ENCODE results near the gene APOH. TPM values are rescaled to one million over a fixed set of nuclear protein-coding genes. Genes with fewer than 3 reads are reported as not detected.

Gene APOH
- polyA plus RNA-seq, 1 donor (not counting 4 experiments of a cell fraction or from before 2014, with no cell fraction given), result not detected

DNA sequence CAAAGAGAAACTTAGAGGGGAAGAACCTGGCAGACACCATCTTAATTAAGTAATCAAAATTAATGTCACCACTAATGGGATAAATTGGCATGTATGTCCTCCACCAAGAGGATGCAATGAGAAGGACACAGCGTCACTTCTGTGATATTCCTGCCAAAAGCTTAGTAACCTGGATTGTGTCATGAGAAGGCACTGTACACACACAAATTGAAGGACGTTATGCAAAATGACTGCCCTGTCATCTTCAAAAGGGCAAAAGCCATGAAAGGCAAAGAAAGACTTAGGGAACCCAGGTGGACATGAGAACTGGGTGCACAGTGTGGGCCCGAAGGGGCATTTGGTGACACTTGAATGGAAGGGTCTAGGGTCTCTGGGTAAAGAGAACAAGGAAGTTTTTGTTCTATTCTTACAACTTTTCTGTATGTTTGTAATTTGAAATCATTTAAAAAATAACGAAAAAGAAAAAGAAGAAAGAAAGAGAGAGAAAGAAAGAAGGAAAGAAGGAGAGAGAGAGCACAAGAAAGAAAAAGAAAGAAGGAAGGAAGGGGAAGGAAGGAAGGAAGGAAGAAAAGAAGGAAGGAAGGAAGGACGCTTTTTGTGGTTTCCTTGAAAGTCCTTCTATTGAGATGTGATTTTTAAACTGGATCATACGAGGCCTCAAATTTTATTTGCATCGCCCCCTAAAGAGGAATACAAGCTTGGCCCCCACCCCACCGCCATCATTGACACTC lies 4.0 kb upstream of the APOH start:
- H3K27ac ChIP-seq (ENCODE audit: control insufficient read depth, insufficient read depth, low read length), result no peak overlapping the region
- H3K27me3 ChIP-seq (ENCODE audit: control insufficient read depth, extremely low read depth, insufficient read depth, low read length), result no peaks in the 10 kb centered on the region
- no peaks in the 10 kb centered on the region for H3K36me3 ChIP-seq (ENCODE audit: control insufficient read depth in 2 of 2, extremely low read depth in 1 of 2, insufficient read depth in 2 of 2, low read length in 2 of 2)
- H3K79me2 ChIP-seq (ENCODE audit: control insufficient read depth, insufficient read depth, low read length), result no peaks in the 10 kb centered on the region
- no peak for FAIRE-seq
- no peaks in the 10 kb centered on the region for H3K9me1 ChIP-seq (ENCODE audit: control insufficient read depth, extremely low read depth, insufficient read depth, low read length)
- H3K9me3 ChIP-seq (ENCODE audit: control insufficient read depth, low read depth, low read length), result no peaks in the 10 kb centered on the region
- no peaks in the 10 kb centered on the region for H3K4me1 ChIP-seq (ENCODE audit: control insufficient read depth, extremely low read depth, insufficient read depth, low read length)
- H2AFZ ChIP-seq (ENCODE audit: control insufficient read depth, low read length), result no peak overlapping the region
- no peaks in the 10 kb centered on the region for H4K20me1 ChIP-seq (ENCODE audit: control insufficient read depth, extremely low read depth, insufficient read depth, low read length)
- H3K4me3 ChIP-seq (ENCODE audit: control insufficient read depth in 2 of 3, extremely low read depth in 1 of 3, insufficient read depth in 2 of 3, low read depth in 1 of 3, low read length in 3 of 3), result no peak overlapping the region
- no peak overlapping the region for H3K4me2 ChIP-seq (ENCODE audit: control insufficient read depth, extremely low read depth, insufficient read depth, low read depth, low read length)
- DNase-seq (ENCODE audit: low read depth, low spot score), result no peak
- H3K9ac ChIP-seq (ENCODE audit: control insufficient read depth, extremely low read depth, insufficient read depth, low read length), result no peak overlapping the region
- dilution Hi-C loops (cut with MboI; ENCODE audit: extremely low pct_ligation_motif_present, low sequenced_read_pairs), result no loop called here
- TF ChIP-seq, protein P1, sequence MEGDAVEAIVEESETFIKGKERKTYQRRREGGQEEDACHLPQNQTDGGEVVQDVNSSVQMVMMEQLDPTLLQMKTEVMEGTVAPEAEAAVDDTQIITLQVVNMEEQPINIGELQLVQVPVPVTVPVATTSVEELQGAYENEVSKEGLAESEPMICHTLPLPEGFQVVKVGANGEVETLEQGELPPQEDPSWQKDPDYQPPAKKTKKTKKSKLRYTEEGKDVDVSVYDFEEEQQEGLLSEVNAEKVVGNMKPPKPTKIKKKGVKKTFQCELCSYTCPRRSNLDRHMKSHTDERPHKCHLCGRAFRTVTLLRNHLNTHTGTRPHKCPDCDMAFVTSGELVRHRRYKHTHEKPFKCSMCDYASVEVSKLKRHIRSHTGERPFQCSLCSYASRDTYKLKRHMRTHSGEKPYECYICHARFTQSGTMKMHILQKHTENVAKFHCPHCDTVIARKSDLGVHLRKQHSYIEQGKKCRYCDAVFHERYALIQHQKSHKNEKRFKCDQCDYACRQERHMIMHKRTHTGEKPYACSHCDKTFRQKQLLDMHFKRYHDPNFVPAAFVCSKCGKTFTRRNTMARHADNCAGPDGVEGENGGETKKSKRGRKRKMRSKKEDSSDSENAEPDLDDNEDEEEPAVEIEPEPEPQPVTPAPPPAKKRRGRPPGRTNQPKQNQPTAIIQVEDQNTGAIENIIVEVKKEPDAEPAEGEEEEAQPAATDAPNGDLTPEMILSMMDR (optimal IDR thresholded peaks at IDR 0.05 in 1 of 3, IDR thresholded peaks at IDR 0.05 in 1 of 3, conservative IDR thresholded peaks at IDR 0.05 in 1 of 3; ENCODE audit: extremely low read depth in 1 of 3, insufficient read depth in 2 of 3, low read length in 3 of 3), result no peak
- no peak for TF ChIP-seq EZH2 (IDR thresholded peaks at IDR 0.05; ENCODE audit: low read length)

DNA sequence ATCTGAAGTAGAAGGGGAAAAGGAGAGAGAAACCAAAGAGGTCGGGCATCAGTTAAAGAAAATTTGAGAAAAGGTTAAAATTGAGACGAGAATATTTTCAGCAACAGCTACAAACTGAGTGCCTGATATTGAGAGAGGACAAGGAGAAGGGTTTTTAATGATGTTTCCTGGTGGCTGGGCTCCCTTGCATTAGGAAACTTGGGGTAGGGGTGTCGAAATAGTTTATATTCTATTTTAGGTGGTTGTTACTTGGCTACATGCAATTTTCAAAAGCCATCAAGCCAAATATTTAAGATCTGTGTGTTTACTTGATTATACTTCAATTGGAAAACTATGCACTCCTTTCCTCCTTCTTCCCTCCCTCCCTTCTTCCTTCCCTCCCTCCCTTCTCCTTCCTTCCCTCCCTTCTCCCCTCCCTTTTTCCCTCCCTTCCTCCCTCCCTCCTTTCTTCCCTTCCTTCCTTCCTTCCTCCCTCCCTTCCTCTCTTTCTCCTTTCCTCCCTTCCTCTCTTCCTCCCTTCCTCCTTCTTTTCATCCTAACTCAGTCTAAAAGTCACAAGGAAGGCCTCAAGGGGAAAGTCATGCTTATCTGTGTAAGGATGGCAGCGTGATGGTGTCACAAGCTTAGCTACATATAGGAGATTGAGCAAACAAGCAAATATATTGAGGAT lies 1.8 kb upstream of the APOH start:
- no peak for TF ChIP-seq EZH2 (IDR thresholded peaks at IDR 0.05; ENCODE audit: low read length)
- Histone ChIP-seq H3K27ac (ENCODE audit: control insufficient read depth, insufficient read depth, low read length) (no peak overlapping the region), H3K9ac (ENCODE audit: control insufficient read depth, extremely low read depth, insufficient read depth, low read length) (no peak overlapping the region), H3K4me3 (ENCODE audit: control insufficient read depth in 2 of 3, extremely low read depth in 1 of 3, insufficient read depth in 2 of 3, low read depth in 1 of 3, low read length in 3 of 3) (no peak overlapping the region), H2AFZ (ENCODE audit: control insufficient read depth, low read length) (no peak overlapping the region), H3K9me3 (ENCODE audit: control insufficient read depth, low read depth, low read length) (no peaks in the 10 kb centered on the region), H4K20me1 (ENCODE audit: control insufficient read depth, extremely low read depth, insufficient read depth, low read length) (no peaks in the 10 kb centered on the region), H3K4me2 (ENCODE audit: control insufficient read depth, extremely low read depth, insufficient read depth, low read depth, low read length) (no peak overlapping the region), H3K4me1 (ENCODE audit: control insufficient read depth, extremely low read depth, insufficient read depth, low read length) (no peaks in the 10 kb centered on the region), H3K36me3 (ENCODE audit: control insufficient read depth in 2 of 2, extremely low read depth in 1 of 2, insufficient read depth in 2 of 2, low read length in 2 of 2) (no peaks in the 10 kb centered on the region), H3K79me2 (ENCODE audit: control insufficient read depth, insufficient read depth, low read length) (no peaks in the 10 kb centered on the region), H3K9me1 (ENCODE audit: control insufficient read depth, extremely low read depth, insufficient read depth, low read length) (no peaks in the 10 kb centered on the region), H3K27me3 (ENCODE audit: control insufficient read depth, extremely low read depth, insufficient read depth, low read length) (no peaks in the 10 kb centered on the region)
- dilution Hi-C loops (cut with MboI; ENCODE audit: extremely low pct_ligation_motif_present, low sequenced_read_pairs), result no loop called here
- no peak for DNase-seq (ENCODE audit: low read depth, low spot score)
- FAIRE-seq, result no peak

All from keratinocyte (primary cell).